Embryonic facial prominence (tissue), 1 donor: ENCODE measurements around the gene KLK6.

Source experiments
- DNase-seq: peaks from one replicate; pipeline ENCODE4 v3.0.0-alpha.2; 2016; ENCODE audit errors: extremely low spot score

KLK6 gene

GRCh38 chr19:50969413-50969760 is at the start of gene KLK6:
TSS of gene KLK6 (minus strand) at chr19:50969591. CDS start at chr19:50968104, 1,487 bp downstream.
- no peak for DNase-seq

GRCh38 chr19:51018745-51019543 is 49.6 kb upstream of the KLK6 start:
- no peak for DNase-seq

- DNase-seq = no peak
These were observed 47.6 kb upstream of the KLK6 start for GRCh38 chr19:51016798-51017683.

- DNase-seq = no peak
These were observed 46.4 kb upstream of the KLK6 start for GRCh38 chr19:51015691-51016267.

GRCh38 chr19:51014242-51014641 is 44.9 kb upstream of the KLK6 start:
- DNase-seq = no peak

GRCh38 chr19:51012661-51013190 is 43.3 kb upstream of the KLK6 start:
- DNase-seq = no peak

GRCh38 chr19:51010066-51010795 is 40.8 kb upstream of the KLK6 start:
- no peak for DNase-seq

- DNase-seq = no peak
These were observed 39.9 kb upstream of the KLK6 start for GRCh38 chr19:51009061-51009891.

- DNase-seq = no peak
These were observed 38.1 kb upstream of the KLK6 start for GRCh38 chr19:51007488-51007887.

- no peak for DNase-seq
These were observed 37.0 kb upstream of the KLK6 start for GRCh38 chr19:51006406-51006805.

- no peak for DNase-seq
These were observed 35.9 kb upstream of the KLK6 start for GRCh38 chr19:51005248-51005647.

GRCh38 chr19:51003316-51003715 is 33.9 kb upstream of the KLK6 start:
- no peak for DNase-seq

- DNase-seq = no peak
These were observed 33.3 kb upstream of the KLK6 start for GRCh38 chr19:51002542-51003311.

GRCh38 chr19:51002089-51002532 is 32.7 kb upstream of the KLK6 start:
- DNase-seq = no peak

- DNase-seq = no peak
These were observed 32.1 kb upstream of the KLK6 start, which contains the start of gene KLK8 for GRCh38 chr19:51001515-51001914. TSS of gene KLK8 (minus strand) at chr19:51001604. CDS start at chr19:51001167, 437 bp downstream.

GRCh38 chr19:51000981-51001380 is 31.6 kb upstream of the KLK6 start:
- no peak for DNase-seq

GRCh38 chr19:51000426-51000825 is 31.0 kb upstream of the KLK6 start:
- DNase-seq = no peak

GRCh38 chr19:50998686-50999085 is 29.3 kb upstream of the KLK6 start:
- no peak for DNase-seq

GRCh38 chr19:50998061-50998460 is 28.7 kb upstream of the KLK6 start:
- no peak for DNase-seq

GRCh38 chr19:50994129-50994528 is 24.7 kb upstream of the KLK6 start:
- DNase-seq = no peak
